Loucy (cell line): ENCODE measurements around the gene CEMIP2.

Source experiments
- EZH2phosphoT487 ChIP-seq: fragments of 200-600 bp; IDR thresholded peaks from 2 replicates; pipeline ENCODE4 v1.6.1; 2018; ENCODE audit warnings: antibody characterized with exemption, mild to moderate bottlenecking, moderate library complexity, borderline replicate concordance
- TF ChIP-seq, protein P1 (sequence below): fragments of 200-600 bp; sonication (generic); conservative IDR thresholded peaks from 2 replicates; pipeline ENCODE4 v1.5.1; 2014; ENCODE audit warnings: mild to moderate bottlenecking, antibody characterized with exemption, low read length

DNA sequence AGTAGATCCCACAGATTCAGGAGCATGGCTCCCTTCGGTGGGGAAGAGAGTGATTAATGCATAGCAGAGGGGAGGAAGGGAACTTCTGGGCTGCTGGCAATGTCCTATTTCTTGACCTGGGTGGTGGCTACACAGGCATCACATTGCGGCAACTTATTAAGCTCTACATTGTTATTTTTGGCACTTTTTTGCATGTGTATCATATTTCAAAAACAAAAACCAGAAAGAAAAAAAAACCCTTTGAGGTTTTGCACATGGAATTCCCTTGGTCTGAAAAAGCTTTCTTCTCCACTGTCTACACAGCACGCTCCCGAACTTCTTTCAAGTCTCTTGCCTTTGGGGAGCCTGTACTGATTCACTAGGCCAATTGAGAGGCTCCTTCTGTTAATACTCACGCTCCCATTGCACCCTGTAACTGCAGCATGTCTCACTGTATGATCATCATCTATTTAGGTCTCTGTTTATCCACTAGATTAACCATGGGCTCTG lies 25.1 kb downstream of the CEMIP2 start:
- TF ChIP-seq, protein P1, sequence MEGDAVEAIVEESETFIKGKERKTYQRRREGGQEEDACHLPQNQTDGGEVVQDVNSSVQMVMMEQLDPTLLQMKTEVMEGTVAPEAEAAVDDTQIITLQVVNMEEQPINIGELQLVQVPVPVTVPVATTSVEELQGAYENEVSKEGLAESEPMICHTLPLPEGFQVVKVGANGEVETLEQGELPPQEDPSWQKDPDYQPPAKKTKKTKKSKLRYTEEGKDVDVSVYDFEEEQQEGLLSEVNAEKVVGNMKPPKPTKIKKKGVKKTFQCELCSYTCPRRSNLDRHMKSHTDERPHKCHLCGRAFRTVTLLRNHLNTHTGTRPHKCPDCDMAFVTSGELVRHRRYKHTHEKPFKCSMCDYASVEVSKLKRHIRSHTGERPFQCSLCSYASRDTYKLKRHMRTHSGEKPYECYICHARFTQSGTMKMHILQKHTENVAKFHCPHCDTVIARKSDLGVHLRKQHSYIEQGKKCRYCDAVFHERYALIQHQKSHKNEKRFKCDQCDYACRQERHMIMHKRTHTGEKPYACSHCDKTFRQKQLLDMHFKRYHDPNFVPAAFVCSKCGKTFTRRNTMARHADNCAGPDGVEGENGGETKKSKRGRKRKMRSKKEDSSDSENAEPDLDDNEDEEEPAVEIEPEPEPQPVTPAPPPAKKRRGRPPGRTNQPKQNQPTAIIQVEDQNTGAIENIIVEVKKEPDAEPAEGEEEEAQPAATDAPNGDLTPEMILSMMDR = no peak
- TF ChIP-seq EZH2phosphoT487 = no peak
